GM21529 (cell line): Measurements from ENCODE around the gene SPIRE1.
"Not testable (repeated sequence)": the region's sequence is repeated elsewhere in the genome, so short reads cannot be mapped to it uniquely, and the experiment has no call there.

Experiments used
- ATAC-seq: cut with Tn5 transposase; IDR thresholded peaks from one replicate; pipeline ENCODE4 v1.9.1; 2021; ENCODE audit not compliant: unreplicated experiment

Gene SPIRE1

GRCh38 chr18:12556946-12557806 lies 100.7 kb downstream of the SPIRE1 start:
- ATAC-seq: no peak

GRCh38 chr18:12554796-12555388 lies 103.0 kb downstream of the SPIRE1 start:
- ATAC-seq: no peak

- no peak for ATAC-seq
Measured at GRCh38 chr18:12552879-12553242, 105.0 kb downstream of the SPIRE1 start.

GRCh38 chr18:12551943-12552878 lies 105.7 kb downstream of the SPIRE1 start:
- ATAC-seq: not testable (repeated sequence)

- not testable (repeated sequence) for ATAC-seq
Measured at GRCh38 chr18:12551466-12551865, 106.4 kb downstream of the SPIRE1 start.

DNA sequence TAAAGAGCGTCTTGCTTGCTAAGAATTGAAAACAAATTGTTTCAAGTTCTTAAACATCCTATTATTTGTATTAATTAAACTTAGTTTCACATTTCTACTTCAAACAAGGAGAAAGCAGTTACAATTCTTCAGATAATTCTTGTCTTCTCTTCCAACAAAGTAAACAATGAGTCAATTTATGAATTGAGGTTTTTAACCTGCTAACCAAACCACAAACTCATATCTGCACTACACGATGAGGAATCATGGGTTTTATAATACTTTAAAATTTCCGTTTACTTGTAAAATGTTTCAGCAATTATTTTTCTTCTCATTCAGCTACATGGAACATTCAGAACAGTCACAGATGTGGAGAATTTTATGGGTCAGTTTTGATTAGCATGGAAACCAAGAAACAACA lies 114.2 kb downstream of the SPIRE1 start:
- no peak for ATAC-seq

DNA sequence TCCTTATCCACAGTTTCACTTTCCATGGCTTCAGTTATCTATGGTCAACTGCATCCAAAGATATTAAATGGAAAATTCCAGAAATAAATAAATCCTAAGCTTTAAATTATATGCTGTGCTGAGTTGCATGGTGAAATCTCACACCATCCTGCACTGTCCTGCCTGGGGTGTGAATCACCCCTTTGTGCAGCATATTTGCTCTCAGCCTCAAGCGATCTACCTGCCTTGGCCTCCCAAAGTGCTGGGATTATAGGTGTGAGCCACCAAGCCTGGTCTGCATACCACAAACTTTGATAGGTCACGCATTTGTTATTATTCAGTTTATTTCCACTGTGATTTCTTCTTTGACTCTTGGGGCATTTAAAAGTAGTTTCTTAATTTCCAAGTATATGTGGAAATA lies 117.2 kb downstream of the SPIRE1 start:
- ATAC-seq: no peak

DNA sequence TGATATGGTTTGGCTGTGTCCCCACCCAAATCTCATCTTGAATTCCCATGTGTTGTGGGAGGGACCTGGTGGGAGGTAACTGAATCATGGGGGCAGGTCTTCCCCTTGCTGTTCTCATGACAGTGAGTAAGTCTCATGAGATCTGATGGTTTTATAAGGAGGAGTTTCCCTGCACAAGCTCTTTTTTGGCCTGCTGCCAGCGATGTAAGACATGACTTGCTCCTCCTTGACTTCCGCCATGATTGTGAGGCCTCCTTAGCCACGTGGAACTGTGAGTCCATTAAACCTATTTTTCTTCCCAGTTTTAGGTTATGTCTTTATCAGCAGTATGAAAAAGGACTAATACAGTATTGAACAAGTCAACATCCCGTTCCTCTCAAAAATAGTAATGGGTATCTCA lies 118.7 kb downstream of the SPIRE1 start:
- ATAC-seq: not testable (repeated sequence)

DNA sequence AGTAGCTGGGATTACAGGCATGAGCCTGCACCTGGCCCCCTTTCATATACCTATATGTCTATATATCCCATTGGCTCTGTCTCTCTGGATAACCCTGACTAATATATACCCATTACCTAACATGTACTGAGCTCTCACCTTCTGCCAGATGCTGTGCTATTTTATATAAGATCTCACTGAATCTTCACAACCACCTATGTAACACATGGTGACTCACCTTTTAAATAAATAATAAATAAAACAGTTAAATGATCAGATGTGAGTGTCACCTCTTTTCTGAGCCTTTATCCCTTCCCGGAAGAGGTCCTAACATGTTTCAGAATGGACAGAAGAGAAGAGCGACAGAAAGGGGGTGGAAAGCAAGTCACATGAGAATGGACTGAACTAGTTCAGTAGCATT lies 123.1 kb downstream of the SPIRE1 start:
- ATAC-seq: no peak

DNA sequence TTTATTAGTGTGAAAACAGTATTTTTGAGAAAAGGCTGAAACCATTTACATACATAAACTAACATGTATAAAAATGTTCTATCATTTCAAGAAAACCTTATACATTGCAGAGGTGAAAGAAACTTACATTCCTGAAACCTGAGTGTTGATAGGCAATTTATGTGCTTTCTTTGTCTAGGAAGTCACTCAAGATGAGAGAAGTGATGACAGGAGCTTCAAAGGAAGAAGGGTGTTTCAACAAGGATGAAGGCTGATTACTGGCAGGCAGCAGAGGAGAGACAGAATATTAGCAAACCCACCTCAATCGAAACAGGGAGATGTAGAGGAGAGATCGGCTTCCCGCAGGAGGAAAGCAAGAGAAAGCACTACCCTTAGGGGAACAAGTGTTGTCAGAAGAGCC lies 125.2 kb downstream of the SPIRE1 start:
- no peak for ATAC-seq

GRCh38 chr18:12531749-12532148 lies 126.2 kb downstream of the SPIRE1 start:
- no peak for ATAC-seq

DNA sequence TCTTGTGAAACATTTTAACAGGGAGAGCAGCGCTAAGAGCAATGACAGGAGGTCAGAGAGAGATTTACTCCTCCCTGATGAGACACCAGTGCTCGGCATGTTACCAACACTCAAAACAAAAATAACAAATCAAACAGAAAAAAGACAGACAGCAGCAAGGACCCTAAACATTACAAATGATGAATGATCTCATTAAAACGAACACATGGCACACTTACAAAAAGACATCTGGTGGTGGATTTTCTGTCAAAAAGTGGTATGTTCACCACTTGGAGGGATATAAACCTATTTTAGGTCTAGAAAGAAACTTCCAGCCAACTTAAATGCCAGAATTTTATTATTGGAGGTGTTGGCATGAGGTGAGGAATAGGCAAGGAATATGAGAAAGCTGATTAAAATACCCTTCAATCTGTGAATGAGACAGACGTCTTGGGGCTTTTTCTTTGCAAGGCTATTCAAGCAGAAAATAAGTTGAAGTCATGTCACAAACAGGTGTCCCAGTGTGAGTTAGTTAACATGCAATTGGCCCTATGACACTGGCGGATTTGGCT lies 137.4 kb downstream of the SPIRE1 start:
- ATAC-seq: no peak

GRCh38 chr18:12518832-12519531 lies 138.9 kb downstream of the SPIRE1 start:
- no peak for ATAC-seq

- no peak for ATAC-seq
Measured at GRCh38 chr18:12518326-12518725, 139.6 kb downstream of the SPIRE1 start.

DNA sequence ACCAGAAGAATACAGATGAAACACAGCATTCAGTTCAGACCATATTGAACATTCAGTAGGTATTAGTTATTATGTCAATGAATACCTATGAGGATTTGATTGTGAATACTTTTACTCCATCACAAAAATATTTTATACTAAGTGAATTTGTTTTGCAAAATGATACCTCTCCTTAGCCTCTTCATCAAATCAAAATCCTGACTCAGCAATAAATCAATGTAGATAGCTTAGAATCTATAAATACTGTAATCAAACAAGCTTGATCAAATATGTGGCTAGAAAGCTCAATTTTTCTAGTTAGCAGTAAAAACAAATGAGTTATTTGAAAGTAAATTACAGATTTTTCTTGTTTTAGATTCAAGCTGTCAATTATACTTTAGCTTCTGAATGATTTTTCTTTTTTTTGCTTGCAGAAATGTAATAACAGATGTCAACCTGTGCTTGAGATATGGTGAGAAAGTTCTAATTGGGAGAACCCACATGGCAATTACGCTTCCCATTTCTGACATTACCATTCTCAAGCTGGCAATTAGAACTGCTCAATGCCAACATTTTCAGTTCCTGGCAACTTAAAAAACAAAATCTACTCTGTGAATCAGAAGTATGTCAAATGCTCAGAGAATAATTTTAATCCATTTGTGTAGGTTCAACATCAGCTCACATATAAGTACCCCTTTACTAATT lies 140.6 kb downstream of the SPIRE1 start:
- no peak for ATAC-seq

GRCh38 chr18:12516049-12516630 lies 141.8 kb downstream of the SPIRE1 start:
- no peak for ATAC-seq

- ATAC-seq: no peak
Measured at GRCh38 chr18:12515550-12515949, 142.4 kb downstream of the SPIRE1 start.

- ATAC-seq: no peak
Measured at GRCh38 chr18:12507007-12507406, 150.9 kb downstream of the SPIRE1 start.

- no peak for ATAC-seq
Measured at GRCh38 chr18:12500986-12501385, 156.9 kb downstream of the SPIRE1 start.

- no peak for ATAC-seq
Measured at GRCh38 chr18:12497839-12498238, 160.1 kb downstream of the SPIRE1 start.
